HG02981 (cell line): ENCODE results near the gene CRYBA4.
"Not testable (repeated sequence)": the region's sequence is repeated elsewhere in the genome, so short reads cannot be mapped to it uniquely, and the experiment has no call there.

Experiments used
- ATAC-seq: cut with Tn5 transposase; IDR thresholded peaks from one replicate; pipeline ENCODE4 v1.9.1; 2021; ENCODE audit warnings: mild to moderate bottlenecking, moderate library complexity; ENCODE audit not compliant: unreplicated experiment

CRYBA4 gene

DNA sequence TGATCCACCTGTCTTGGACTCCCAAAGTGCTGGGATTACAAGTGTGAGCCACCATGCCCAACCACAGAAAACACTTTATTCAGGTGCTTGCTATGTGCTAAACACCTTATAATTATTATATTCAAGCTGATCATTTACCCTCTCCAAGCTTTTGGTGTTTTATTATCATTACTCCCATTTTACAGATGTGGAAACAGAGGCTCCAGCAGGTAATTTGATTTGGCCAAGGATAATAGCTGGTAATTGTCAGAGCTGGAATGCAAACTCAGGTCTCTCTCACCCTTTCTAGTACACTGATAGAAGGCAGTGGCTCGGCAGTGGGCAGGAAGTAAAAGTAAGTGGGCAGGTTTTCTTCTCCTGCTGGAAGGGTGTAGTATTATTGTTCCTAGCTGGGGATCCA lies 28.0 kb upstream of the CRYBA4 start:
- ATAC-seq = no peak

DNA sequence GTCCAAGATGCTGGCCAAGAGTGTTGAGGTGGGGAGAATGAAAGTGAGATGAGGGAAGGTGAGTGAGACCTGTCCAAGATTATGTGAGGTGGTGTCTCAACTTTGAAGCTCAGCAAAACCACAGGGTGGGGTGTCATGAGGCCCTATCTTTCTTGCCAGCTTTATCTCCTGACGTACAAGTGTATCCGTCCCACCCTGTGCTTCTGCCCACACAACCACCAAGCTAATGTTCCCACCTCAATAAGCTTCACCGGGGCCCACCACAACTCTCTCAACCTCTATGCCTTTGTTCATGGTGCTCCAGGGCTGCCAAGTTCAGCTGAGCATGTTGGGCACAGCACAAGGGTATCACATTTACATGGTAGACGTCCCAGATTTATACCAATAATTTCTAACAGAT lies 24.7 kb upstream of the CRYBA4 start:
- no peak for ATAC-seq

- ATAC-seq = no peak
These were observed 24.3 kb upstream of the CRYBA4 start for GRCh38 chr22:26597480-26597879.

- ATAC-seq = no peak
These were observed 22.3 kb upstream of the CRYBA4 start for GRCh38 chr22:26599505-26599904.

DNA sequence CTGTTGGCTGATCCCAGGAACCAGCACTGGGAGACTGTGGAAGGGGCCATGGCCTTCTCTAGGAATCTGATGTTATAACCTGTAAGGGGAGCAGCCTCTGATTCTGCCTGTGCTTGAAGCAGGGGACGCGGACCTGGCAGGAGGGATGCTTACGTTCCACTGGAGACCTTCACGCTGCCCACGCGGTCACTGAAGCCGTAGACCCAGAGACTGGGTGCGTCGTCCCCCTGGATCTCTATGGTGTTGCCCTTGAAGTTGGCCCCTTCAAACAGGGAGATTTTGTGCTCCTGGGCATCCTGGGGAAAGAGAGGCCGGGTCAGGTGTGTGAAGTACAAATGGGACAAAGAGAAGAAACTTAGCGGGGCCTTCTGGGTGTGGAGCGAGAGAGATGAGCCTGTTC lies 20.0 kb upstream of the CRYBA4 start:
- ATAC-seq = no peak

DNA sequence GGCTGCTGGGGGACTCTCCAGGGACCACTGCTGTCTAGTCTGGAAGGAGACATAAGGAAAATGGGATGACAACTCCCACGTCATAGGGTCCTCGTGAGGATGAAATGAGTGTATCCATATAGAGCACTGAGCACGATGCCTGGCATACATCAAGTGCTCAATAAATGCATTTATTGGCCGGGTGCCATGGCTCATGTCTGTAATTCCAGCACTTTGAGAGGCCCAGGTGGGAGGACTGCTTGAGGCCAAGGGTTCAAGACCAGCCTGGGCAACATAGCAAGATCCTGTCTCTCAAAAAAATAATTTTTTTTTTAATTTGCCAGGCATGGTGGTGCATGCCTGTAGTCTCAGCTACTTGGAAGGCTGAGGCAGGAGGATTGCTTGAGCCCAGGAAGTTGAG lies 19.6 kb upstream of the CRYBA4 start:
- no peak for ATAC-seq

DNA sequence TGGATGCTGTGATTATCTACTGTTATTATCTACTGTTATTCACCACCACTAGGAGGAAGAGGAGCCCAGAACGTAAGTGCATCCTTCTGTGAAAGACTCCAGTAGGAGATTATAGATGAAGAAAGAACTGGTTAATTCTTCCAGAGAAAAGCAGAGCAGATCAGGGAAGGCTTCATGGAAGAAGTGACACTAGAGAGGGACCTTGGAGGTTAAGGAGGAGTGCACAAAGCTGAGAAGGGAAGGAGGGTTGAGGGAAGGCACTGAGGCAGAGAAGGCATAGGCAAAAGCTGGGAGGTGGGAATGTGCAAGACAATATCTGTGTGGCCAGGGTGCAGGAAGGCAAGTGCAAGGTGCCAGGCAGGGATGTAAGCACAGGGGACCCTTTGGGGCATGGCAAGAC lies 17.4 kb upstream of the CRYBA4 start:
- no peak for ATAC-seq

DNA sequence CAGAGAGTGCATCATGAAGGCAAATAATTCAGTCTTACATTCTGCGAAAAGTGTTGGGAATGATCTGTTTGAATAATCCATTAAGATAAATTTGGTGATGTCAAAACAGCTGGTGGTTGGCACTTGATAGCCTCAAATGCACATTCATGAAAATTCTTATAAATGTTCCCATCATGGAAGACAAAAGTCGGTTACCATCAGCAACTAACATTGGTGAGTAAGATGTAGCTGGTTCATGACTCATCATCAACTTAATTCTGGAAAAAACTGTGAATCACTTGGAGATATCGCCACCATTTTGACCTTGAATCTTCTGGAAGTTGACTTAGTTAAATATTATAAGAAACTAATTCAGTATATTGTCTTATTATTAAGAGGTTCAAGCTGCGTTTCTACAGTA lies 15.2 kb upstream of the CRYBA4 start:
- no peak for ATAC-seq

GRCh38 chr22:26608129-26608528 lies 13.6 kb upstream of the CRYBA4 start:
- no peak for ATAC-seq

DNA sequence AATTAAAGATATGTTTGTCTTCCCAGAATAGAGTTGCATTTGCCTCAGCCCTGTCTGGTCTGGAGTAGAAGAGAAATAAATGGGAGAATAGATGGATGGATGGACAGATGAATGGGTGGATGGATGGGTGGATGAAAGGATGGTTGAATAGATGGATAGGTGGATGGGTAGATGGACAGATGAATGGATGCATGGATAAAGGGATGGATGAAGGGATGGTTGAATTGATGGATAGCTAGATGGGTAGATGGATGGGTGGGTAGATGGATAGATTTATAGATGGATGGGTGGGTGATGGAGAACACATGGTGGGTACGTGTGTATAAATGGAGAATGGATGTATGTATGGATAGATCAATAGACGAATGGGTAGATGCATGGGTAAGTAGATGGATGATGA lies 12.5 kb upstream of the CRYBA4 start:
- no peak for ATAC-seq

GRCh38 chr22:26610072-26610958 lies 11.4 kb upstream of the CRYBA4 start:
- peak; percentile 63 for ATAC-seq

- ATAC-seq = no peak
These were observed 10.8 kb upstream of the CRYBA4 start for GRCh38 chr22:26610996-26611395.

GRCh38 chr22:26612652-26613051 lies 9.1 kb upstream of the CRYBA4 start:
- no peak for ATAC-seq

DNA sequence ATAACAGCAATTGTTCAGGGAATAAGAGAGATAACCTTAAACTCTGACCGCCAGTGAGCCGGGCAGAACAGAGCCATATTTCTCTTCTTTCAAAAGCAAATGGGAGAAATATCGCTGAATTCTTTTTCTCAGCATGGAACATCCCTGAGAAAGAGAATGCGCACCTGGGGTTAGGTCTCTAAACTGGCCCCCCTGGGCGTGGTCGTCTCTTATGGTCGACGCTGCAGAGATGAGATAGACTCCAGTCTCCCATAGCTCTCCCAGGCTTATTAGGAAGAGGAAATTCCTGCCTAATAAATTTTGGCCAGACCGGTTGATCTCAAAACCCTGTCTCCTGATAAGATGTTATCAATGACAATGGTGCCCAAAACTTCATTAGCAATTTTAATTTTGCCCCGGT lies 8.0 kb upstream of the CRYBA4 start:
- ATAC-seq = not testable (repeated sequence)

DNA sequence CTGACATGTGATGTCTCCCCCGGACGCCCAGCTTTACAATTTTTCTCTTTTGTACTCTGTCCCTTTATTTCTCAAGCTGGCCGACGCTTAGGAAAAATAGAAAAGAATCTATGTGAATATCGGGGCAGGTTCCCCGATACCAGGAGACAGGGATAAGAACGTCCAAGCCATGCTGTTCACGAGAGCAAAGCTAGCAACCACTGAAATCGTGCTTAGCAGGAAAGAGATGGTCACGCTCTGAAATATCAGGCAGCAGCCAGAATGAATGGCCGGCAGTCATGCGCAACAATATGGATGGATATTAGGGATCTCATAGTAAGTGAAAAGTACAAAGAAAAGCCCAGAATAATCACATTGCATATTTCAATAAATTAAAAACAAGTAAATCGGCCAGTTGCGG lies 7.4 kb upstream of the CRYBA4 start:
- ATAC-seq = no peak

DNA sequence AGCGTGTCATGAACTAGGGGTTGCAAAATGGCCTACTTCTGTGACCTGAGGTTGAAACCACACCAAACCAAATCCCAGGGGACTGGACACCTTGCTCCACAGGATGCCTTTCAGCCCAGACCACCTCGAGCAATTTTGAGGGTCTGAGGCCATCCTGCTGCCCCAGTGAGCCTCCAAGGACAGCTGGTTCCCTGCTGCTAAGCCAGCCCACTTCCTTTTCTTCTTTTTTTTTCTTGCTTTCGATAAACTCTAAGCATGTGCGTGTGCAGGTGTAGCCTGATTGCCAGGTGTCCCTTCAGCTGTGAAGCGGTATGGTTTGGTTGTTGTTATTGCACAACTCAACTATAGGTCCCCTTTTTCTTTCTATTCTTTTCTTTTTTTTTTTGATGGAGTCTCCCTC lies 6.6 kb upstream of the CRYBA4 start:
- peak; percentile 63 for ATAC-seq

DNA sequence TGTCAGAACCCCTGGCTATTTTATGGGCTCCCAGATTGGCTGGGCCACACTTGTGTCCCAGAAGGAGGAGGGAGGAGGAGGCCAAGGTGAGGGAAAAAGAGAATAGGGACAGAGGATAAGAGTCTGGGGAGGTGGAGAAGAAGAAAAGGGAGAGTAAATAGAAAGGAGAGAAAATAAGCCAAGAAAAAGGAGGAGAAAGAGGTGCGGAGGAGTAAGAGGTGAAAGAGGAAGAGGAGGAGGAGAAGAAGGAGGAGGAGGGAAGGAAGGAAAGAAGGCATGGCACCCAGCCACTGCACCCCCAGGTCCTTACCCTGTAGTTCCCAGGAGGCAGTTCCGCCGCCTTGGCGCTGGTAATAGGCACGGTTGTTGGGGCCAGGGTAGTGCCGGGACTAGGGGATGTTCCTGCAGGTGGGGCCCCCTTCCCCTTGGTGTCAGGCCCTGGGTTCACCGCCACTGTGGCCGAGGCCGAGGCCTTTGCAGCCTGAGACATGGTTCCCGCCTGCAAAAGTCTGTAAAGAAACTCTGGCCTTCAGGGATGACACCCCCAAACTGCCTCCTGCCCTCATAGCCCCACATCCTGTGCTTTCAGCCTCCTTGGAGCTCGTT lies 5.8 kb upstream of the CRYBA4 start:
- no peak for ATAC-seq

- ATAC-seq = no peak
These were observed 5.1 kb upstream of the CRYBA4 start for GRCh38 chr22:26616650-26617049.

- no peak for ATAC-seq
These were observed 4.2 kb upstream of the CRYBA4 start, which contains the start of gene CRYBB1 for GRCh38 chr22:26617271-26618199. CRYBB1 (minus strand) TSS chr22:26618027; CDS start chr22:26616319, 1,708 bp downstream.

- no peak for ATAC-seq
These were observed 3.3 kb upstream of the CRYBA4 start for GRCh38 chr22:26618455-26618854.

- no peak for ATAC-seq
These were observed 2.3 kb upstream of the CRYBA4 start for GRCh38 chr22:26619510-26619909.
